Sigmoid colon (tissue), 4 donors: ENCODE results near the gene RHOV.

Experiments
- CTCF ChIP-seq, 4 experiments: fragments of 450-650 bp in 3 of 4; fragments of 200-600 bp in 1 of 4; IDR thresholded peaks; one replicate each; pipeline ENCODE4 v1.5.1; 2016 to 2019; ENCODE audit warnings: antibody characterized with exemption in 4 of 4, mild to moderate bottlenecking in 3 of 4, moderate library complexity in 2 of 4
- EP300 ChIP-seq, 4 donors: sonication (generic); formaldehyde crosslinking; IDR thresholded peaks; one replicate each; pipeline ENCODE4 v1.6.1; 2017; ENCODE audit warnings: antibody characterized with exemption in 4 of 4
- POLR2A ChIP-seq, 2 donors: fragments of 450-650 bp; IDR thresholded peaks; one replicate each; pipeline ENCODE4 v1.6.1; 2016; ENCODE audit warnings: antibody characterized with exemption in 2 of 2, mild to moderate bottlenecking in 2 of 2, moderate library complexity in 2 of 2
- POLR2AphosphoS5 ChIP-seq, 4 donors: sonication (generic); formaldehyde crosslinking; IDR thresholded peaks; one replicate each; pipeline ENCODE4 v1.6.1; 2017; ENCODE audit warnings: antibody characterized with exemption in 4 of 4

GRCh38 chr15:40846841-40847222 is 27.2 kb downstream of the RHOV start:
- TF ChIP-seq CTCF (IDR thresholded peaks at IDR 0.05) (no peak), POLR2A (IDR thresholded peaks at IDR 0.05) (no peak), POLR2AphosphoS5 (IDR thresholded peaks at IDR 0.05) (no peak), EP300 (IDR thresholded peaks at IDR 0.05) (no peak)
